ENCODE measurements around the gene PPARD. TPM values are rescaled to one million over a fixed set of nuclear protein-coding genes. Genes with fewer than 3 reads are reported as not detected.

Gene PPARD
- total RNA-seq, 2 donors from 2014 or later: 38.1 to 41.8 TPM

DNA sequence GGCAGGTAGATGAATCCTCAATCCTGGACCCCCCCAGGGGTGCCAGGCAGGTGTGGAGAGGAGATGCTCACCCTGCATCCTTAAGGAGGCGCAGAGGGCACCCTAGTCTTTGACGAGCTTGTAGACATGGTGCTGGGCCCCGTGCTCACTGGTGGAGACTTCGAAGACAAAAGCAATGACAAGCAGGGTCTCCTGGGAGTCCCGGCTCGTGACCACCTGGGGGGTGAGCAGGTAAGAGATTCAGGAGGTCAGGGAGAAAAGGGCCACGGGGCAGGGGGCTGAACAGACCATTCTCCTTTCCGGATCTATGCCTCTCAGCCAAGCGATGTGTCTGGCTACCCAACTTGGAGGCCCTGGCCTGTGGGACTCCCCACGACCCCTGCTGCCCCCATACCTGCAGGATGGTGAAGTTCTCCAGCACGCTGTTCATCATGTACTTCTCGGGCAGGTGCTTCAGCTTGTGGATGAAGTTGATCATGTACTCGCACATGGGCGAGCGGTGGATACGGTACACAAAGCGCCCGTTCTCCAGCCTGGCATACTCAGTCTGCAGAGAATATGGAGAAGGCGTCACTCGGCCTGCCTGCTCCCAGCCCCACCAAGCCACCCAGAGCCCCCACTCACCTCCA lies 132.7 kb downstream of the PPARD start:
- DNase-seq: no peak
- Histone ChIP-seq H3K36me3 (no peaks in the 10 kb centered on the region), H3K4me1 (no peaks in the 10 kb centered on the region), H3K27ac (no peak overlapping the region), H3K4me3 (no peak overlapping the region), H3K27me3 (no peaks in the 10 kb centered on the region), H3K9me3 (no peaks in the 10 kb centered on the region), H3K9ac (ENCODE audit: low read depth in 2 of 2, low read length in 2 of 2) (no peak overlapping the region)
- no peak for TF ChIP-seq CTCF (IDR thresholded peaks at IDR 0.05)
- intact Hi-C loops (cut with DNase I): no loop called here

DNA sequence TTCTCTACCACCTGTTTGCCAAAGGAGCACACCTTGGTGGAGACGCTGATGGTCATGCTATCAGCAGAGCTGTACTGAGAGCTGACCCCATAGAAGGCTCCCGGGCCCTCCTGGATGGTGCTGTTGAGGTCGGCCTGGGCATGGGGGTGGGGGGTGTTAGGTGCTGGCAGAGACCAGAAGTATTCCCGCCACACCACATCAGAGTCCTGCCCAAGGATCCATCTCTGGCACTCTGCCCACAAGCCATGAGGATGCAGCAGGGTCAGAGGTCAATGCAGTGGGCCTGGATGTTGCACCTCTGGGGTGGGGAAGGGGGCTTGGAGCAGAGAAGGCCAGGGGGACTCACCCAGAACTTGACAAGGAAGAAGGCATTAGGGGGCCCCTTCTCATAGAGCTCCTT lies 133.2 kb downstream of the PPARD start:
- intact Hi-C loops (cut with DNase I): no loop called here
- Histone ChIP-seq H3K4me1 (no peaks in the 10 kb centered on the region), H3K9me3 (no peaks in the 10 kb centered on the region), H3K9ac (ENCODE audit: low read depth in 2 of 2, low read length in 2 of 2) (no peak overlapping the region), H3K27ac (no peak overlapping the region), H3K36me3 (no peaks in the 10 kb centered on the region), H3K27me3 (no peaks in the 10 kb centered on the region), H3K4me3 (no peak overlapping the region)
- no peak for DNase-seq
- no peak for TF ChIP-seq CTCF (IDR thresholded peaks at IDR 0.05)

DNA sequence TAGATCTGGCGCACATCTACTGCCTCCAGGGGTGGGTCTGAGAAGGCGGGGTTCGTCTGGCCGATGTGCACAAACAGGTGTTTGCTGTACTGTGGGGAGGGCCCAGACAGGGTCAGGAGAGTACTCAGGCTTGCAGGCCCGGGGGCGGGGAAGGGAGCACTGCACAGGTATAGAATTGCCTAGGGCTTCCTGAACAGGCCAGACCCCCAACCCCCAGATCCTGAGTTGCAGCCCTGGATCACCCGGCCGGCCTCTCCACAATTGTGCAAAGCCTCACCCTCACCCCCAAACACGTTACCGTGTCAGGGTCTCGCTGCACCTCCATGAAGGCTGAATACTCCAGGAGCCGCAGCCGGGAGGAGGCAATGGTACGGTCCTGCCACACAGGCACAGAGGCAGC lies 133.6 kb downstream of the PPARD start:
- no peaks in the 10 kb centered on the region for H3K36me3 ChIP-seq
- no peak for DNase-seq
- H3K27ac ChIP-seq: no peak overlapping the region
- H3K9ac ChIP-seq (ENCODE audit: low read depth in 2 of 2, low read length in 2 of 2): no peak overlapping the region
- no peaks in the 10 kb centered on the region for H3K4me1 ChIP-seq
- intact Hi-C loops (cut with DNase I): no loop called here
- H3K4me3 ChIP-seq: no peak overlapping the region
- H3K9me3 ChIP-seq: no peaks in the 10 kb centered on the region
- no peaks in the 10 kb centered on the region for H3K27me3 ChIP-seq
- TF ChIP-seq CTCF (IDR thresholded peaks at IDR 0.05): no peak

- intact Hi-C loops (cut with DNase I): no loop called here
- Histone ChIP-seq H3K27me3 (no peaks in the 10 kb centered on the region), H3K36me3 (no peaks in the 10 kb centered on the region), H3K4me3 (no peak overlapping the region), H3K4me1 (no peaks in the 10 kb centered on the region), H3K9ac (ENCODE audit: low read depth in 2 of 2, low read length in 2 of 2) (no peak overlapping the region), H3K27ac (no peak overlapping the region), H3K9me3 (no peaks in the 10 kb centered on the region)
- DNase-seq: no peak
- no peak for TF ChIP-seq CTCF (IDR thresholded peaks at IDR 0.05)
These were observed 134.7 kb downstream of the PPARD start for GRCh38 chr6:35477028-35477427.

Small RNA genes lying within 50 kb of the gene (microRNA-seq; reads per million reads assigned to microRNA genes)
- gene MIR7111: not detected

Other genes starting within 250 kb of the PPARD start
- gene TCP11, start 201.2 kb upstream of the PPARD start, total RNA-seq: not detected
- gene SCUBE3, start 128.6 kb upstream of the PPARD start, total RNA-seq: under 1 TPM; 0.20 to 0.74 TPM
- 10 to 100 TPM; 20.3 to 33.8 TPM for gene ZNF76, start 82.8 kb upstream of the PPARD start, total RNA-seq
- 10 to 100 TPM in 1 of 2 donors, 1 to 10 TPM in 1; 8.1 to 12.5 TPM for gene DEF6, start 44.7 kb upstream of the PPARD start, total RNA-seq
- gene FANCE, start 109.8 kb downstream of the PPARD start, total RNA-seq: 10 to 100 TPM in 1 of 2 donors, 1 to 10 TPM in 1; 3.7 to 10.7 TPM
- gene RPL10A, start 125.8 kb downstream of the PPARD start, total RNA-seq: 1,000 to 10,000 TPM in 1 of 2 donors, 100 to 1,000 TPM in 1; 998 to 1,213 TPM
- 10 to 100 TPM; 24.5 to 38.4 TPM for gene TEAD3, start 154.5 kb downstream of the PPARD start, total RNA-seq
- not detected for gene TULP1, start 170.3 kb downstream of the PPARD start, total RNA-seq